ENCODE measurements around the gene CUX1. TPM values are rescaled to one million over a fixed set of nuclear protein-coding genes. Genes with fewer than 3 reads are reported as not detected.

The CUX1 gene
- total RNA-seq, 4 donors from 2014 or later: 52.5 to 93.6 (median 63.7) TPM

GRCh38 chr7:102081244-102081627, 263.8 kb downstream of the CUX1 start:
- no peak overlapping the region for H3K4me3 ChIP-seq
- WGBS: 93% methylated on average over 9 of the region's 9 CpGs
- no peaks in the 10 kb centered on the region for H3K9me3 ChIP-seq
- no peak overlapping the region for H3K27ac ChIP-seq
- no peak for TF ChIP-seq CTCF (IDR thresholded peaks at IDR 0.05)
- peak in 1 of 2 donors; percentile 4 for DNase-seq (ENCODE audit: low spot score in 2 of 2)
- H3K27me3 ChIP-seq: no peaks in the 10 kb centered on the region
- peaks cover 17% of the 10 kb centered on the region for H3K36me3 ChIP-seq
- no peaks in the 10 kb centered on the region for H3K4me1 ChIP-seq

GRCh38 chr7:102082693-102083368, 265.4 kb downstream of the CUX1 start:
- no peak for DNase-seq (ENCODE audit: low spot score in 2 of 2)
- no peaks in the 10 kb centered on the region for H3K9me3 ChIP-seq
- no peak overlapping the region for H3K27ac ChIP-seq
- TF ChIP-seq EP300 (IDR thresholded peaks at IDR 0.05) (no peak), POLR2AphosphoS5 (IDR thresholded peaks at IDR 0.05) (no peak), POLR2A (IDR thresholded peaks at IDR 0.05) (no peak), CTCF (IDR thresholded peaks at IDR 0.05) (no peak)
- no peaks in the 10 kb centered on the region for H3K27me3 ChIP-seq
- no peaks in the 10 kb centered on the region for H3K4me1 ChIP-seq
- WGBS: 90% methylated on average over 5 of the region's 5 CpGs
- no peak overlapping the region for H3K4me3 ChIP-seq
- H3K36me3 ChIP-seq: peaks cover 17% of the 10 kb centered on the region

- no peak overlapping the region for H3K27ac ChIP-seq
- H3K27me3 ChIP-seq: no peaks in the 10 kb centered on the region
- H3K36me3 ChIP-seq: peaks cover 20% of the 10 kb centered on the region
- peak in 1 of 2 donors; percentile 8 for DNase-seq (ENCODE audit: low spot score in 2 of 2)
- WGBS: 70% methylated on average over 5 of the region's 5 CpGs
- peaks cover 8% of the 10 kb centered on the region for H3K9me3 ChIP-seq
- H3K4me1 ChIP-seq: no peaks in the 10 kb centered on the region
- TF ChIP-seq EP300 (IDR thresholded peaks at IDR 0.05) (no peak), POLR2AphosphoS5 (IDR thresholded peaks at IDR 0.05) (no peak), POLR2A (IDR thresholded peaks at IDR 0.05) (no peak), CTCF (IDR thresholded peaks at IDR 0.05) (no peak)
- no peak overlapping the region for H3K4me3 ChIP-seq
Observed at GRCh38 chr7:102085218-102085772, 267.9 kb downstream of the CUX1 start.

GRCh38 chr7:102089175-102090098, 272.0 kb downstream of the CUX1 start:
- DNase-seq (ENCODE audit: low spot score in 2 of 2): peak; percentile 1 to 12
- Histone ChIP-seq H3K36me3 (peaks cover 3% of the 10 kb centered on the region), H3K9me3 (peaks cover 8% of the 10 kb centered on the region), H3K4me1 (peaks cover 11% of the 10 kb centered on the region), H3K27me3 (no peaks in the 10 kb centered on the region), H3K4me3 (no peak overlapping the region), H3K27ac (no peak overlapping the region)
- WGBS: 93% methylated on average over 4 of the region's 4 CpGs
- no peak for TF ChIP-seq POLR2A (IDR thresholded peaks at IDR 0.05)
- TF ChIP-seq POLR2AphosphoS5 (IDR thresholded peaks at IDR 0.05): no peak
- TF ChIP-seq EP300 (IDR thresholded peaks at IDR 0.05): no peak
- TF ChIP-seq CTCF (IDR thresholded peaks at IDR 0.05): no peak

Data from suprapubic skin (tissue), 4 donors.